NCI-H2227 (cell line): ENCODE data around the gene MPRIP.
A peak's percentile ranks its signal among the peaks of the same experiment; 100 is the strongest.

Source experiments
- DNase-seq: peaks from one replicate; lab custom pipeline; 2025; ENCODE audit not compliant: unreplicated experiment; lab: John Stamatoyannopoulos, UW

The MPRIP gene

GRCh38 chr17:17069849-17070248 lies 27.6 kb downstream of the MPRIP start:
- no peak for DNase-seq

- DNase-seq = no peak
These were observed 28.7 kb downstream of the MPRIP start for GRCh38 chr17:17070931-17071330.

- no peak for DNase-seq
These were observed 29.5 kb downstream of the MPRIP start for GRCh38 chr17:17071531-17072360.

GRCh38 chr17:17072546-17072945 lies 30.3 kb downstream of the MPRIP start:
- DNase-seq = no peak

GRCh38 chr17:17073030-17073564 lies 30.8 kb downstream of the MPRIP start:
- DNase-seq = no peak

GRCh38 chr17:17073581-17074403 lies 31.5 kb downstream of the MPRIP start:
- DNase-seq = no peak

- DNase-seq = peak; percentile 26
These were observed 33.0 kb downstream of the MPRIP start for GRCh38 chr17:17075125-17075781.

GRCh38 chr17:17076066-17076465 lies 33.8 kb downstream of the MPRIP start:
- DNase-seq = no peak

GRCh38 chr17:17077101-17077500 lies 34.8 kb downstream of the MPRIP start:
- no peak for DNase-seq

- DNase-seq = no peak
These were observed 35.8 kb downstream of the MPRIP start for GRCh38 chr17:17077861-17078732.

- DNase-seq = no peak
These were observed 36.6 kb downstream of the MPRIP start for GRCh38 chr17:17078832-17079231.

- no peak for DNase-seq
These were observed 37.1 kb downstream of the MPRIP start for GRCh38 chr17:17079336-17079735.

GRCh38 chr17:17079761-17080160 lies 37.5 kb downstream of the MPRIP start:
- no peak for DNase-seq

- DNase-seq = no peak
These were observed 37.9 kb downstream of the MPRIP start for GRCh38 chr17:17080181-17080631.

GRCh38 chr17:17080781-17081180 lies 38.5 kb downstream of the MPRIP start:
- DNase-seq = no peak

- no peak for DNase-seq
These were observed 39.2 kb downstream of the MPRIP start for GRCh38 chr17:17081304-17081940.

GRCh38 chr17:17082878-17083277 lies 40.6 kb downstream of the MPRIP start:
- no peak for DNase-seq

- DNase-seq = no peak
These were observed 42.1 kb downstream of the MPRIP start for GRCh38 chr17:17084317-17084835.

- DNase-seq = no peak
These were observed 42.7 kb downstream of the MPRIP start for GRCh38 chr17:17084941-17085340.

GRCh38 chr17:17086585-17086984 lies 44.3 kb downstream of the MPRIP start:
- no peak for DNase-seq
